ENCODE results near the gene ZFAND3. TPM values are rescaled to one million over a fixed set of nuclear protein-coding genes. Genes with fewer than 3 reads are reported as not detected.

Gene ZFAND3
- total and polyA plus RNA-seq, 2 experiments from 2014 or later = 16.9 to 28.2 TPM

DNA sequence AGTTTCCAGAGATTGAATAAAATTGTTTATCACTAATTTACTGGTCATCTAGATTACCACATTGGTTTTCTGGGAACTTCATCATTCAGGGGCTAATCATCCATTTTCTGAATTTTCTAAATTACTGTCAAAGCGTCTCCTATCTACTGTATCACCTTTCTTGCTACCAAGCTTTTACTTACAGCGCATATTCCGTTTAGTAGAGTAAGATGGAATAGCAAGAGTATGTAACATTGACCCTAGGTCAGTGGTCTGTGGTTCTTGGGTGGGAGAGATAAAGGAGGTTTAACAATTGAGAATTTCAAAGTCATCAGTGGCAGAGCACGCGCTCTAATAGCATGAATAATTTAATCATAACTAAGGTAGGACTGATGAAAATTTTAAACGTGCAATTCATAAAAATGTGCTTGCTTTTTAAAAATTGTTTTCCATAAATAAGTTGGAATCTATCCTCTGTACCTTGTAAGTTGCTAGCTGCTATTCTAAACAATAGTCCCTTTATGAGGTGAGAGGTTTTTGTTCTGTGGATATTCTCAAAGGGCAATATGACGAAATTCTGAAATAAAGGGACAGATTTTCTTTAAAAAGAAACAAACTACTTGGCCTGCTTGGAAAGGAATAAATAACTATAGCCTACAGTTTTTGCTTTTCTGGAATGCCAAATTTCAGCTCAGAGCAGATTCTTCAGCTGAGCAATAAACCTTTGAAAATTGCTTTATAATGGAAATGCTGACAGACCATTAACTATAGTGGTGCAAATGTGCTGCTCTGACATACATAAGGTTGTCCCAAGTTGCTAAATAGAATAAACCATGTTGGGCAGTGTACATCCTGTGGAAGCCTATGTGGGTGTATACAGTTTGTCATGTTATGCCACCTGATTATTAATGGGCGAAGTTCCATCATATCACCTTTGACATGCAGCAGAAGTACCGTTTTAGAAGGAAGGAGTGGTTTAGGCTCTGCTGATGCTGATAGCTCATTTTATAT lies 84.1 kb downstream of the ZFAND3 start:
- Mint-ChIP-seq H3K4me1 (peaks cover 11% of the 10 kb centered on the region), H3K27me3 (ENCODE audit: insufficient read depth, low read depth, poor library complexity) (no peaks in the 10 kb centered on the region), H3K27ac (no peak overlapping the region), H3K4me3 (no peak overlapping the region), H3K36me3 (ENCODE audit: low read depth) (no peaks in the 10 kb centered on the region), H3K9me3 (no peaks in the 10 kb centered on the region)
- ATAC-seq = no peak
- peaks cover 25% of the 10 kb centered on the region; the same call in 1 of the 2 replicates for H4K20me1 ChIP-seq (replicated peaks; ENCODE audit: insufficient read depth)
- TF ChIP-seq POLR2AphosphoS5 (IDR thresholded peaks at IDR 0.05; ENCODE audit: low read depth) (no peak), ETS1 (IDR thresholded peaks at IDR 0.05) (no peak), EZH2 (IDR thresholded peaks at IDR 0.05; ENCODE audit: low read depth, unreplicated experiment) (no peak), REST (IDR thresholded peaks at IDR 0.05; ENCODE audit: unreplicated experiment) (no peak), EZH2phosphoT487 (IDR thresholded peaks at IDR 0.05; ENCODE audit: unreplicated experiment) (no peak), CREB1 (CRISPR knock-in tag; IDR thresholded peaks at IDR 0.05; ENCODE audit: low read depth) (no peak), JUNB (IDR thresholded peaks at IDR 0.05; ENCODE audit: unreplicated experiment) (no peak), ZNF462 (CRISPR knock-in tag; IDR thresholded peaks at IDR 0.05) (no peak), ZNF114 (CRISPR knock-in tag; IDR thresholded peaks at IDR 0.05) (no peak), CTCF (conservative IDR thresholded peaks at IDR 0.05; ENCODE audit: low read depth in 2 of 2) (no peak), STAT1 (IDR thresholded peaks at IDR 0.05; ENCODE audit: unreplicated experiment) (no peak), ZNF331 (CRISPR knock-in tag; IDR thresholded peaks at IDR 0.05; ENCODE audit: low read depth) (no peak), NANOG (IDR thresholded peaks at IDR 0.05; ENCODE audit: borderline replicate concordance) (no peak)
- no peak overlapping the region for H3K27ac ChIP-seq (ENCODE audit: low read depth)
- no peak overlapping the region for H3K4me3 ChIP-seq
- peaks cover 8% of the 10 kb centered on the region for H3K4me1 ChIP-seq (ENCODE audit: insufficient read depth)
- peaks cover 90% of the 10 kb centered on the region for H3K79me2 ChIP-seq (replicated peaks; ENCODE audit: insufficient read depth)
- peak overlapping the region; percentile 41; the same call in 1 of the 2 replicates for H3K4me2 ChIP-seq
- no peaks in the 10 kb centered on the region for H3K36me3 ChIP-seq (ENCODE audit: insufficient read depth)
- no peaks in the 10 kb centered on the region for H3F3A ChIP-seq (replicated peaks; ENCODE audit: low read depth)
- DNase-seq (ENCODE audit: low spot score) = no peak
- H3K9me2 ChIP-seq (ENCODE audit: insufficient read depth) = no peaks in the 10 kb centered on the region
- H2AFZ ChIP-seq = no peak overlapping the region
- H3K27me3 ChIP-seq (ENCODE audit: insufficient read depth) = no peaks in the 10 kb centered on the region

Measured in GM23338 (cell line).